Mammary epithelial cell (primary cell): ENCODE measurements around the gene THPO.

ENCODE experiments used
- EZH2 ChIP-seq: IDR thresholded peaks from 2 replicates; pipeline ENCODE4 v1.6.1; 2012; ENCODE audit warnings: low read length, inconsistent platforms, borderline replicate concordance
- TF ChIP-seq, protein P1 (sequence below), 2 donors: IDR thresholded peaks in 1 of 2; conservative IDR thresholded peaks in 1 of 2; 2 replicates each; pipeline ENCODE4 v1.5.1; 2011 to 2012; ENCODE audit warnings: inconsistent platforms in 2 of 2, low read length in 2 of 2, mild to moderate bottlenecking in 2 of 2, control low read depth in 1 of 2, low read depth in 1 of 2; ENCODE audit not compliant: insufficient read depth in 1 of 2; ENCODE audit errors: extremely low read depth in 1 of 2

DNA sequence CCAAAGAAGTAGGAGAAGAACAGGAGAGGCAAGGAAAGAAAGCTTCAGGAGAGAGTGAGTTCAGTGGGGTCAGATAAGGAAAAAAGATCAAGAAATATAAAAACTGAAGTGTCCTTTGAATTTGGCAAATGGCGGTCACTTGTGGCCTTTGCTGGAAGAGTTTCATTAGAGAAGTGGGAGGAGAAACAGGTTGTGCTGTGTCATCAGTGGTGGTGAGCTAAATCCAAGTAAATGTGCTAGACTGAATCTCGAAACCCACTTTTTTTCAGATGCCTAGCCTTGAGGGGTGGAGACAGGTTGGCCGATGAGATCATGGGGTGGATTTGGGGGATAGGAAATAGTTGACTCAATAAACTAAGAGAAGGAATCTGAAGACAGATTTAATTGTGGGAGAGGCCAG lies 45.6 kb upstream of the THPO start:
- TF ChIP-seq EZH2, result no peak
- TF ChIP-seq, protein P1, sequence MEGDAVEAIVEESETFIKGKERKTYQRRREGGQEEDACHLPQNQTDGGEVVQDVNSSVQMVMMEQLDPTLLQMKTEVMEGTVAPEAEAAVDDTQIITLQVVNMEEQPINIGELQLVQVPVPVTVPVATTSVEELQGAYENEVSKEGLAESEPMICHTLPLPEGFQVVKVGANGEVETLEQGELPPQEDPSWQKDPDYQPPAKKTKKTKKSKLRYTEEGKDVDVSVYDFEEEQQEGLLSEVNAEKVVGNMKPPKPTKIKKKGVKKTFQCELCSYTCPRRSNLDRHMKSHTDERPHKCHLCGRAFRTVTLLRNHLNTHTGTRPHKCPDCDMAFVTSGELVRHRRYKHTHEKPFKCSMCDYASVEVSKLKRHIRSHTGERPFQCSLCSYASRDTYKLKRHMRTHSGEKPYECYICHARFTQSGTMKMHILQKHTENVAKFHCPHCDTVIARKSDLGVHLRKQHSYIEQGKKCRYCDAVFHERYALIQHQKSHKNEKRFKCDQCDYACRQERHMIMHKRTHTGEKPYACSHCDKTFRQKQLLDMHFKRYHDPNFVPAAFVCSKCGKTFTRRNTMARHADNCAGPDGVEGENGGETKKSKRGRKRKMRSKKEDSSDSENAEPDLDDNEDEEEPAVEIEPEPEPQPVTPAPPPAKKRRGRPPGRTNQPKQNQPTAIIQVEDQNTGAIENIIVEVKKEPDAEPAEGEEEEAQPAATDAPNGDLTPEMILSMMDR (conservative IDR thresholded peaks at IDR 0.05 in 1 of 2, IDR thresholded peaks at IDR 0.05 in 1 of 2; ENCODE audit: extremely low read depth in 1 of 2, insufficient read depth in 1 of 2, low read depth in 1 of 2, low read length in 2 of 2), result no peak
